SK-N-SH treated with all-trans-retinoic acid at 6 μM for 48 hours (cell line): ENCODE results near the gene SUPT4H1.

Experiments used
- ATAC-seq: fragments of 200-7000 bp; cut with Tn5 transposase; 3 replicates; pipeline ENCODE4 v1.9.1; 2020; ENCODE audit warnings: mild to moderate bottlenecking, moderate library complexity
- ARNTL ChIP-seq: fragments of 450-650 bp; formaldehyde crosslinking; IDR thresholded peaks from 2 replicates; pipeline ENCODE4 v1.5.0; 2020; ENCODE audit warnings: low read depth, mild to moderate bottlenecking, moderate library complexity, borderline replicate concordance
- BACH2 ChIP-seq: fragments of 250-450 bp; sonication (Bioruptor Pico); IDR thresholded peaks from 2 replicates; pipeline ENCODE4 v1.9.0; 2021; ENCODE audit warnings: mild to moderate bottlenecking, borderline replicate concordance
- CREB5 ChIP-seq: fragments of 250-450 bp; sonication (Bioruptor Pico); IDR thresholded peaks from 2 replicates; pipeline ENCODE4 v1.5.1; 2020; ENCODE audit warnings: low read depth, mild to moderate bottlenecking, moderate library complexity
- CSDC2 ChIP-seq: fragments of 250-450 bp; sonication (Bioruptor Pico); IDR thresholded peaks from 2 replicates; pipeline ENCODE4 v1.5.0; 2020; ENCODE audit warnings: mild to moderate bottlenecking, moderate library complexity
- CSRNP3 ChIP-seq: fragments of 250-450 bp; sonication (Bioruptor Pico); IDR thresholded peaks from 2 replicates; pipeline ENCODE4 v1.5.1; 2021; ENCODE audit warnings: mild to moderate bottlenecking, moderate library complexity
- GLIS3 ChIP-seq: fragments of 250-450 bp; sonication (Bioruptor Pico); IDR thresholded peaks from 2 replicates; pipeline ENCODE4 v1.5.0; 2020; ENCODE audit warnings: mild to moderate bottlenecking, moderate library complexity
- ISL1 ChIP-seq: fragments of 250-450 bp; sonication (Bioruptor Pico); IDR thresholded peaks from 2 replicates; pipeline ENCODE4 v2.1.2; 2022; ENCODE audit warnings: mild to moderate bottlenecking, moderate library complexity
- OSR1 ChIP-seq: fragments of 250-450 bp; sonication (Bioruptor Pico); IDR thresholded peaks from 2 replicates; pipeline ENCODE4 v1.8.0; 2022; ENCODE audit warnings: moderate library complexity, mild to moderate bottlenecking, inconsistent platforms
- PATZ1 ChIP-seq: fragments of 250-450 bp; sonication (Bioruptor Pico); IDR thresholded peaks from 2 replicates; pipeline ENCODE4 v1.8.0; 2020; ENCODE audit warnings: mild to moderate bottlenecking, moderate library complexity, borderline replicate concordance
- POU6F1 ChIP-seq: fragments of 250-450 bp; sonication (Bioruptor Pico); IDR thresholded peaks from 2 replicates; pipeline ENCODE4 v1.8.0; 2021; ENCODE audit warnings: low read depth, mild to moderate bottlenecking, moderate library complexity, borderline replicate concordance
- PPARA ChIP-seq: fragments of 250-450 bp; sonication (Bioruptor Pico); IDR thresholded peaks from 2 replicates; pipeline ENCODE4 v1.5.0; 2020; ENCODE audit warnings: mild to moderate bottlenecking, borderline replicate concordance
- RARB ChIP-seq: fragments of 250-450 bp; sonication (Bioruptor Pico); IDR thresholded peaks from 2 replicates; pipeline ENCODE4 v1.8.0; 2021; ENCODE audit warnings: mild to moderate bottlenecking, moderate library complexity
- SNAI2 ChIP-seq: fragments of 250-450 bp; sonication (Bioruptor Pico); IDR thresholded peaks from 2 replicates; pipeline ENCODE4 v1.5.0; 2020; ENCODE audit warnings: mild to moderate bottlenecking, moderate library complexity
- TCF4 ChIP-seq: fragments of 250-450 bp; sonication (Bioruptor Pico); IDR thresholded peaks from 2 replicates; pipeline ENCODE4 v1.8.0; 2021; ENCODE audit warnings: mild to moderate bottlenecking, moderate library complexity, borderline replicate concordance
- TOX ChIP-seq: fragments of 250-450 bp; sonication (Bioruptor Pico); IDR thresholded peaks from 2 replicates; pipeline ENCODE4 v1.8.0; 2021; ENCODE audit warnings: mild to moderate bottlenecking, moderate library complexity, borderline replicate concordance
- TSHZ2 ChIP-seq: fragments of 250-450 bp; sonication (Bioruptor Pico); IDR thresholded peaks from 2 replicates; pipeline ENCODE4 v1.5.0; 2020; ENCODE audit warnings: mild to moderate bottlenecking, moderate library complexity
- ZFP3 ChIP-seq: fragments of 250-450 bp; sonication (Bioruptor Pico); IDR thresholded peaks from 2 replicates; pipeline ENCODE4 v1.5.0; 2020; ENCODE audit warnings: mild to moderate bottlenecking, moderate library complexity
- ZFP30 ChIP-seq: fragments of 450-650 bp; formaldehyde crosslinking; IDR thresholded peaks from 2 replicates; pipeline ENCODE4 v1.5.0; 2022; ENCODE audit warnings: mild to moderate bottlenecking, moderate library complexity
- ZNF565 ChIP-seq: fragments of 450-650 bp; formaldehyde crosslinking; conservative IDR thresholded peaks from 2 replicates; pipeline ENCODE4 v1.5.0; 2020; ENCODE audit warnings: low read depth, mild to moderate bottlenecking, moderate library complexity
- ZNF70 ChIP-seq: fragments of 450-650 bp; formaldehyde crosslinking; IDR thresholded peaks from 2 replicates; pipeline ENCODE4 v1.5.0; 2020; ENCODE audit warnings: mild to moderate bottlenecking, moderate library complexity

Gene SUPT4H1

GRCh38 chr17:58348038-58348437 is 4.0 kb downstream of the SUPT4H1 start (continued):
- TF ChIP-seq OSR1 (CRISPR knock-in tag) (no peak), CREB5 (CRISPR knock-in tag) (no peak)

- TF ChIP-seq PPARA (no peak), SNAI2 (CRISPR knock-in tag) (no peak), TSHZ2 (no peak), ZFP30 (no peak), BACH2 (CRISPR knock-in tag) (no peak), ZFP3 (no peak), RARB (CRISPR knock-in tag) (no peak), CSDC2 (CRISPR knock-in tag) (no peak), CREB5 (CRISPR knock-in tag) (no peak), GLIS3 (CRISPR knock-in tag) (no peak), ZNF70 (CRISPR knock-in tag) (no peak), TOX (CRISPR knock-in tag) (no peak), ARNTL (no peak), TCF4 (CRISPR knock-in tag) (no peak), POU6F1 (CRISPR knock-in tag) (no peak), CSRNP3 (CRISPR knock-in tag) (no peak), OSR1 (CRISPR knock-in tag) (no peak), ZNF565 (CRISPR knock-in tag) (no peak), ISL1 (CRISPR knock-in tag) (no peak), PATZ1 (CRISPR knock-in tag) (no peak)
- ATAC-seq, result no peak
Measured at GRCh38 chr17:58345500-58345899, 6.5 kb downstream of the SUPT4H1 start.

GRCh38 chr17:58344791-58345157 is 7.2 kb downstream of the SUPT4H1 start:
- TF ChIP-seq POU6F1 (CRISPR knock-in tag), result no peak
- TF ChIP-seq GLIS3 (CRISPR knock-in tag), result no peak
- ATAC-seq, result no peak
